Lower lobe of right lung (tissue), 2 donors: ENCODE results near the gene CATSPER3. TPM values are rescaled to one million over a fixed set of nuclear protein-coding genes. Genes with fewer than 3 reads are reported as not detected.

Experiments
- ATAC-seq, 2 donors: fragments of 200-7000 bp; cut with Tn5 transposase; one replicate each; pipeline ENCODE4 v1.9.1; 2020 to 2022; ENCODE audit warnings: mild to moderate bottlenecking in 2 of 2, moderate library complexity in 2 of 2
- DNase-seq: peaks from one replicate; pipeline ENCODE4 v3.0.0-alpha.2; 2020
- H3K27ac ChIP-seq: fragments of 200-600 bp; one replicate; pipeline ENCODE4 v1.8.0; 2022
- H3K27me3 ChIP-seq: fragments of 200-600 bp; one replicate; pipeline ENCODE4 v1.8.0; 2022; ENCODE audit warnings: low read depth
- H3K36me3 ChIP-seq: fragments of 200-600 bp; one replicate; pipeline ENCODE4 v1.8.0; 2022; ENCODE audit warnings: mild to moderate bottlenecking
- H3K4me1 ChIP-seq: fragments of 200-600 bp; one replicate; pipeline ENCODE4 v1.8.0; 2022
- H3K4me3 ChIP-seq: fragments of 200-600 bp; one replicate; pipeline ENCODE4 v1.8.0; 2022; ENCODE audit warnings: mild to moderate bottlenecking
- H3K9me3 ChIP-seq: fragments of 200-600 bp; one replicate; pipeline ENCODE4 v1.8.0; 2022
- CTCF ChIP-seq: fragments of 200-600 bp; IDR thresholded peaks from one replicate; pipeline ENCODE4 v1.8.0; 2022; ENCODE audit warnings: antibody characterized with exemption, mild to moderate bottlenecking
- intact Hi-C: fragments of 100-400 bp; cut with DNase I; formaldehyde crosslinking; loops from one replicate; pipeline ENCODE4 v1.11.0; 2022
- total RNA-seq: library from RNA; stranded (reverse); fragmentation: NEBNext Ultra II Directional; extraction: Animal tissue kit (Norgen Biotek cat#: 25700); gene quantifications from one replicate; pipeline ENCODE4 v1.2.1, GENCODE V29; 2021
- donor health status: DM: no; HTN: yes; CAD: no; lungs with severe emphysema.

Gene CATSPER3
- total RNA-seq, 1 donor from 2014 or later, result 0.68 TPM

- Histone ChIP-seq H3K27me3 (peaks cover 98% of the 10 kb centered on the region), H3K9me3 (no peaks in the 10 kb centered on the region), H3K27ac (no peak overlapping the region), H3K36me3 (no peaks in the 10 kb centered on the region), H3K4me1 (peaks cover 16% of the 10 kb centered on the region), H3K4me3 (no peak overlapping the region)
- ATAC-seq, result no peak
- intact Hi-C loops, result no loop called here
- no peak for TF ChIP-seq CTCF
- no peak for DNase-seq
Observed at GRCh38 chr5:135041145-135041587, 73.5 kb downstream of the CATSPER3 start.

GRCh38 chr5:135041726-135042125, 74.0 kb downstream of the CATSPER3 start:
- no peak overlapping the region for H3K27ac ChIP-seq
- H3K9me3 ChIP-seq, result no peaks in the 10 kb centered on the region
- H3K4me3 ChIP-seq, result no peak overlapping the region
- H3K36me3 ChIP-seq, result no peaks in the 10 kb centered on the region
- peaks cover 98% of the 10 kb centered on the region for H3K27me3 ChIP-seq
- peak; percentile 4 for DNase-seq
- no peak for TF ChIP-seq CTCF
- intact Hi-C loops, result no loop called here
- peaks cover 16% of the 10 kb centered on the region for H3K4me1 ChIP-seq
- no peak for ATAC-seq

- intact Hi-C loops, result no loop called here
- no peak for ATAC-seq
- no peaks in the 10 kb centered on the region for H3K9me3 ChIP-seq
- H3K27ac ChIP-seq, result no peak overlapping the region
- H3K27me3 ChIP-seq, result peaks cover 98% of the 10 kb centered on the region
- TF ChIP-seq CTCF, result no peak
- DNase-seq, result peak; percentile 4
- H3K36me3 ChIP-seq, result no peaks in the 10 kb centered on the region
- H3K4me1 ChIP-seq, result peaks cover 16% of the 10 kb centered on the region
- no peak overlapping the region for H3K4me3 ChIP-seq
Observed at GRCh38 chr5:135042595-135042994, 74.9 kb downstream of the CATSPER3 start.

GRCh38 chr5:135045488-135045887, 77.8 kb downstream of the CATSPER3 start:
- H3K4me1 ChIP-seq, result peaks cover under 1% of the 10 kb centered on the region
- H3K27ac ChIP-seq, result no peak overlapping the region
- no peak overlapping the region for H3K4me3 ChIP-seq
- no peaks in the 10 kb centered on the region for H3K9me3 ChIP-seq
- ATAC-seq (no peak), DNase-seq (peak; percentile 22)
- TF ChIP-seq CTCF, result no peak
- H3K27me3 ChIP-seq, result peaks cover 96% of the 10 kb centered on the region
- no peaks in the 10 kb centered on the region for H3K36me3 ChIP-seq
- intact Hi-C loops, result no loop called here

GRCh38 chr5:135046661-135047346, 79.1 kb downstream of the CATSPER3 start:
- H3K9me3 ChIP-seq, result no peaks in the 10 kb centered on the region
- no peaks in the 10 kb centered on the region for H3K4me1 ChIP-seq
- no peak for TF ChIP-seq CTCF
- intact Hi-C loops, result no loop called here
- ATAC-seq (no peak), DNase-seq (peak; percentile 9)
- no peaks in the 10 kb centered on the region for H3K36me3 ChIP-seq
- H3K27ac ChIP-seq, result no peak overlapping the region
- no peak overlapping the region for H3K4me3 ChIP-seq
- peaks cover 95% of the 10 kb centered on the region for H3K27me3 ChIP-seq
